K562 (cell line): ENCODE results near the gene SCGB1D1. TPM values are rescaled to one million over a fixed set of nuclear protein-coding genes. Genes with fewer than 3 reads are reported as not detected.
A peak's percentile ranks its signal among the peaks of the same experiment; 100 is the strongest.

Experiments
- ATAC-seq: fragments of 200-7000 bp; cut with Tn5 transposase; 3 replicates; pipeline ENCODE4 v1.9.1; 2020; ENCODE audit warnings: moderate library complexity
- BruUV-seq: library from RNA; stranded (reverse); fragments of 400-500 nt; replicated peaks from 2 replicates; lab custom pipeline; 2021; lab: Mats Ljungman, UMichigan
- CTCF ChIA-PET: fragments of 300-600 bp; formaldehyde crosslinking; extraction: SDS; loops from one replicate; lab custom pipeline; 2021; ENCODE audit warnings: low intra/inter-chr PET ratio; lab: Yijun Ruan, JAX
- POLR2A ChIA-PET: fragments of 300-600, 350-650 bp; sonication (Branson Sonifier 250); formaldehyde crosslinking; extraction: SDS; loops from one replicate; lab custom pipeline; 2021; ENCODE audit warnings: antibody characterized with exemption, inconsistent platforms; lab: Yijun Ruan, JAX
- DNase-seq, 4 experiments: peaks; one replicate each; pipeline versions ENCODE4 v3.0.0 to v3.0.0-alpha.2; 2011 to 2018; ENCODE audit warnings: low spot score in 3 of 4, mixed read lengths in 3 of 4; ENCODE audit errors: extremely low read depth in 1 of 4
- FAIRE-seq: peaks from 2 replicates; lab custom pipeline; 2011; peaks lifted over from hg19 to GRCh38; lab: Jason Lieb, UNC
- H2AFZ ChIP-seq: 2 replicates; pipeline ENCODE4 v1.6.0; 2011; ENCODE audit warnings: low read depth, low read length, control low read depth, inconsistent platforms
- H3K27ac ChIP-seq: fragments of 200-600 bp; 3 replicates; pipeline ENCODE4 v1.8.0; 2011; ENCODE audit warnings: low read depth, mild to moderate bottlenecking, control low read depth, inconsistent platforms, low read length, moderate library complexity, mixed read lengths; ENCODE audit errors: extremely low read depth
- H3K27me3 ChIP-seq, 2 experiments: fragments of 300-600 bp in 1 of 2; 2 replicates in 1 of 2; 3 replicates in 1 of 2; pipeline versions ENCODE4 v1.6.0 to v1.8.0; 2011; ENCODE audit warnings: inconsistent platforms in 2 of 2, low read length in 2 of 2, mild to moderate bottlenecking in 1 of 2, mixed read lengths in 1 of 2, moderate library complexity in 1 of 2; ENCODE audit not compliant: control insufficient read depth in 2 of 2, insufficient read depth in 2 of 2
- H3K36me3 ChIP-seq: fragments of 300-600 bp; 3 replicates; pipeline ENCODE4 v1.8.0; 2011; ENCODE audit warnings: mild to moderate bottlenecking, low read length, inconsistent platforms; ENCODE audit not compliant: control insufficient read depth, insufficient read depth
- H3K4me1 ChIP-seq, 2 experiments: fragments of 200-600 bp in 1 of 2; replicated peaks in 1 of 2; 2 replicates in 1 of 2; 3 replicates in 1 of 2; pipeline versions ENCODE4 v1.5.1 to v1.8.0; 2011; ENCODE audit warnings: inconsistent platforms in 2 of 2, low read length in 2 of 2, mild to moderate bottlenecking in 1 of 2, mixed read lengths in 1 of 2, moderate library complexity in 1 of 2; ENCODE audit not compliant: control insufficient read depth in 2 of 2, insufficient read depth in 2 of 2
- H3K4me2 ChIP-seq: 2 replicates; pipeline ENCODE4 v1.6.1; 2011; ENCODE audit warnings: low read length, control low read depth, inconsistent platforms, mixed read lengths; ENCODE audit not compliant: insufficient read depth
- H3K4me3 ChIP-seq: fragments of 200-600 bp; sonication (generic), shearing (Covaris generic); 2 replicates; pipeline ENCODE4 v1.5.1; 2016; ENCODE audit warnings: control low read depth, inconsistent platforms
- H3K79me2 ChIP-seq: fragments of 200-600 bp; 3 replicates; pipeline ENCODE4 v1.8.0; 2011; ENCODE audit warnings: low read length, inconsistent platforms; ENCODE audit not compliant: control insufficient read depth, insufficient read depth
- H3K9ac ChIP-seq, 2 experiments: 2 replicates each; pipeline versions ENCODE4 v1.6.0 to v1.6.1; 2011; ENCODE audit warnings: low read depth in 2 of 2, low read length in 2 of 2, control low read depth in 1 of 2, inconsistent platforms in 1 of 2, mild to moderate bottlenecking in 1 of 2, mixed read lengths in 1 of 2; ENCODE audit not compliant: insufficient read depth in 1 of 2
- H3K9me1 ChIP-seq: one replicate; pipeline ENCODE4 v1.6.0; 2011; ENCODE audit warnings: inconsistent platforms, mild to moderate bottlenecking, low read length, moderate library complexity; ENCODE audit not compliant: control insufficient read depth, insufficient read depth
- H3K9me3 ChIP-seq: replicated peaks from 2 replicates; pipeline ENCODE4 v1.5.1; 2011; ENCODE audit warnings: low read depth, low read length, inconsistent platforms; ENCODE audit not compliant: control insufficient read depth, insufficient read depth
- H4K20me1 ChIP-seq: replicated peaks from 2 replicates; pipeline ENCODE4 v1.6.1; 2011; ENCODE audit warnings: low read length, inconsistent platforms, mixed read lengths; ENCODE audit not compliant: control insufficient read depth, insufficient read depth
- BRD4 ChIP-seq: fragments of 200-600 bp; sonication (generic); IDR thresholded peaks from 2 replicates; pipeline ENCODE4 v1.6.1; 2017; ENCODE audit warnings: inconsistent platforms
- GTF2F1 ChIP-seq: IDR thresholded peaks from 2 replicates; pipeline ENCODE4 v1.6.1; 2011; ENCODE audit warnings: low read depth, low read length, improper control_type of control experiment
- HIVEP1 ChIP-seq: fragments of 250-450 bp; sonication (Bioruptor Pico); IDR thresholded peaks from 2 replicates; pipeline ENCODE4 v1.4.0; 2020; ENCODE audit warnings: mild to moderate bottlenecking
- PHTF2 ChIP-seq: fragments of 250-450 bp; sonication (Bioruptor Pico); IDR thresholded peaks from 2 replicates; pipeline ENCODE4 v1.5.0; 2021; ENCODE audit warnings: mild to moderate bottlenecking
- RAD21 ChIP-seq, 2 experiments: fragments of 250-450 bp in 1 of 2; fragments of 450-650 bp in 1 of 2; sonication (Bioruptor Pico) in 1 of 2; formaldehyde crosslinking in 1 of 2; IDR thresholded peaks in 1 of 2; conservative IDR thresholded peaks in 1 of 2; 2 replicates each; pipeline versions ENCODE4 v1.4.0 to v1.8.0; 2020 to 2022; ENCODE audit warnings: mild to moderate bottlenecking in 2 of 2, moderate library complexity in 1 of 2
- ZBTB17 ChIP-seq: fragments of 450-650 bp; formaldehyde crosslinking; IDR thresholded peaks from 2 replicates; pipeline ENCODE4 v1.4.0; 2020; ENCODE audit warnings: mild to moderate bottlenecking
- ZNF347 ChIP-seq: fragments of 450-650 bp; formaldehyde crosslinking; IDR thresholded peaks from 2 replicates; pipeline ENCODE4 v1.4.0; 2020; ENCODE audit warnings: low read depth, mild to moderate bottlenecking, moderate library complexity
- ZNF444 ChIP-seq: fragments of 250-450 bp; sonication (Bioruptor Pico); IDR thresholded peaks from 2 replicates; pipeline ENCODE4 v1.4.0; 2020; ENCODE audit warnings: mild to moderate bottlenecking, moderate library complexity
- ZNF551 ChIP-seq: fragments of 250-450 bp; sonication (Bioruptor Pico); IDR thresholded peaks from 2 replicates; pipeline ENCODE4 v1.5.0; 2021; ENCODE audit warnings: mild to moderate bottlenecking, moderate library complexity
- WGBS: fragments of 100-300 bp; shearing (Covaris generic); methylation state at CpG from one replicate; pipeline ENCODE4 v1.1.6; 2016; ENCODE audit warnings: low coverage, mixed read lengths; ENCODE audit not compliant: insufficient coverage; ENCODE audit errors: missing lambda C conversion rate; 5-methylcytosine and 5-hydroxymethylcytosine counted together
- in situ Hi-C: fragments of 300-500 bp; cut with MboI; formaldehyde crosslinking; loops from 4 replicates; pipeline ENCODE4 v1.15.0; 2018; ENCODE audit warnings: inconsistent platforms, mixed read lengths
- intact Hi-C: fragments of 100-400 bp; cut with micrococcal nuclease; formaldehyde crosslinking; loops from 2 replicates; pipeline ENCODE4 v1.14.2; 2022
- polyA plus RNA-seq, 8 experiments: library from polyadenylated mRNA; depleted of rRNA in 4 of 8; stranded (reverse) in 5 of 8; unstranded in 3 of 8; fragments of >200 nt; fragmentation: Nextera tagmentation in 2 of 8; fragmentation: Illumina TruSeq in 1 of 8; extraction: Ambion mirVana in 2 of 8; extraction: Trizol in 1 of 8; gene quantifications; 2 replicates each; pipeline versions ENCODE4 v1.2.1 to v1.2.3, GENCODE V29; 2011 to 2014; ENCODE audit warnings: inconsistent platforms in 1 of 8, missing spikeins in 1 of 8
- total RNA-seq, 7 experiments: library from RNA; depleted of rRNA in 6 of 7; stranded (reverse); fragments of >200 nt in 6 of 7; fragmentation: Illumina TruSeq in 2 of 7; extraction: Trizol in 2 of 7; gene quantifications; 2 replicates each; pipeline versions ENCODE4 v1.2.1 to v1.2.3, GENCODE V29; 2011 to 2021; ENCODE audit warnings: low replicate concordance in 1 of 7
- TF ChIP-seq, protein P1 (sequence below): sonication (generic); formaldehyde crosslinking; IDR thresholded peaks from 2 replicates; pipeline ENCODE4 v1.8.0; 2022; ENCODE audit warnings: missing genetic modification reagents, mild to moderate bottlenecking, borderline replicate concordance
- TF ChIP-seq, protein P2 (sequence below), 2 experiments: fragments of 200-800 bp in 1 of 2; sonication (Bioruptor generic) in 1 of 2; sonication (generic) in 1 of 2; formaldehyde crosslinking in 1 of 2; IDR thresholded peaks in 1 of 2; conservative IDR thresholded peaks in 1 of 2; 2 replicates each; pipeline versions ENCODE4 v1.5.0 to v1.6.1; 2016 to 2020; ENCODE audit warnings: missing compliant biosample characterization in 1 of 2, missing genetic modification characterization in 1 of 2, missing genetic modification reagents in 1 of 2
- TF ChIP-seq, protein P3 (sequence below): fragments of 450-650 bp; formaldehyde crosslinking; IDR thresholded peaks from 2 replicates; pipeline ENCODE4 v1.4.0; 2020; ENCODE audit warnings: mild to moderate bottlenecking, mixed read lengths
- TF ChIP-seq, protein P4 (sequence below): fragments of 450-650 bp; IDR thresholded peaks from 2 replicates; pipeline ENCODE4 v1.6.1; 2018; ENCODE audit not compliant: partially characterized antibody

The SCGB1D1 gene
- total and polyA plus RNA-seq, 9 of the 15 experiments (the other 6 are each of a cell fraction or from before 2014, with no cell fraction given): not detected

DNA sequence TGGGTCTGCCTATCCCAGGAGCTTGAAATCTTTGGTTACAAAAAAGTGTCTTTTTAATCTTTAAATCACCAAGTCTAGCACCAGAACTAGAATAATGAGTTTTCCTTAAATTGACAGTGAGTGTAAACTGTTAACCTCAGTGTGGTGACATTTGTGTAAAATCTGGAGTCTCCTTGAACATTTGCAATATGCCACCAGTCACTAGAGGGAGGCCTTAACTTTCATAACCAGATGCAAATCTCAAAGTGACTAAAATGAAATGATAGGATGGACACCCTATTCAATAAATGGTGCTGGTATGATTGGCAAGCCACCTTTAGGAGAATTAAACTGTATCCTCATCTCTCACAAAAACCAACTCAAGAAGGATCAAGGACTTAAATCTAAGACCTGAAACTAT lies 43.7 kb downstream of the SCGB1D1 start (continued):
- TF ChIP-seq, protein P1, sequence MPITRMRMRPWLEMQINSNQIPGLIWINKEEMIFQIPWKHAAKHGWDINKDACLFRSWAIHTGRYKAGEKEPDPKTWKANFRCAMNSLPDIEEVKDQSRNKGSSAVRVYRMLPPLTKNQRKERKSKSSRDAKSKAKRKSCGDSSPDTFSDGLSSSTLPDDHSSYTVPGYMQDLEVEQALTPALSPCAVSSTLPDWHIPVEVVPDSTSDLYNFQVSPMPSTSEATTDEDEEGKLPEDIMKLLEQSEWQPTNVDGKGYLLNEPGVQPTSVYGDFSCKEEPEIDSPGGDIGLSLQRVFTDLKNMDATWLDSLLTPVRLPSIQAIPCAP (CRISPR knock-in tag): no peak
- no peak for TF ChIP-seq ZNF444 (CRISPR knock-in tag)
- TF ChIP-seq, protein P2, sequence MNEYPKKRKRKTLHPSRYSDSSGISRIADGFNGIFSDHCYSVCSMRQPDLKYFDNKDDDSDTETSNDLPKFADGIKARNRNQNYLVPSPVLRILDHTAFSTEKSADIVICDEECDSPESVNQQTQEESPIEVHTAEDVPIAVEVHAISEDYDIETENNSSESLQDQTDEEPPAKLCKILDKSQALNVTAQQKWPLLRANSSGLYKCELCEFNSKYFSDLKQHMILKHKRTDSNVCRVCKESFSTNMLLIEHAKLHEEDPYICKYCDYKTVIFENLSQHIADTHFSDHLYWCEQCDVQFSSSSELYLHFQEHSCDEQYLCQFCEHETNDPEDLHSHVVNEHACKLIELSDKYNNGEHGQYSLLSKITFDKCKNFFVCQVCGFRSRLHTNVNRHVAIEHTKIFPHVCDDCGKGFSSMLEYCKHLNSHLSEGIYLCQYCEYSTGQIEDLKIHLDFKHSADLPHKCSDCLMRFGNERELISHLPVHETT (CRISPR knock-in tag; conservative IDR thresholded peaks at IDR 0.05 in 1 of 2, IDR thresholded peaks at IDR 0.05 in 1 of 2): no peak
- TF ChIP-seq ZNF347 (CRISPR knock-in tag): no peak
- TF ChIP-seq RAD21 (CRISPR knock-in tag; conservative IDR thresholded peaks at IDR 0.05 in 1 of 2, IDR thresholded peaks at IDR 0.05 in 1 of 2): peak in 1 of 2 experiments; percentile 53; a peak in 3 of 4 replicates
- no peak for TF ChIP-seq BRD4

DNA sequence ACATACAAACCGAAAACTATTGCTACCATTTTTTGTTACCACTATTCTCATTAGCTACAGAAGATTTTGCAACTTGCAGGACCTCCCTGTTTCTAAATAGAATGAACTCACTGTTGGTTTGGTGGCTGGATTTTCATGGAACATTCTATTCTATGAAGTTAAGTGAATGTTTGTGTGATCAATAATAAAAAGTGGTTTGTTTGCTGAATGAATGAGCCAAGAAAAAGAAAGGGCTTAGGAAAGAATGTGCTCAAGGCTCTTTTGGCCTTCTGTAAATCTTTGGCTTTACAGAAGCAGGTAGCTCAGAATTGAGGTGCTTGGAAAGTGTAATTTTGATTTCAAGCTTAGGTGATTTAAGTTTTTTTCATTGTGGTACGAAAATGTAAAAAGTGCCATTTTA lies 46.2 kb downstream of the SCGB1D1 start:
- Histone ChIP-seq H3K4me3 (no peak overlapping the region), H3K9me1 (no peaks in the 10 kb centered on the region), H3K9me3 (no peaks in the 10 kb centered on the region), H3K4me2 (no peak overlapping the region), H3K9ac (no peak overlapping the region), H3K27me3 (peaks cover 0 to 14% of the 10 kb centered on the region in 2 experiments; a peak in 1 of 5 replicates), H2AFZ (no peak overlapping the region), H3K27ac (no peak overlapping the region), H3K4me1 (no peaks in the 10 kb centered on the region), H3K36me3 (no peaks in the 10 kb centered on the region), H4K20me1 (no peaks in the 10 kb centered on the region), H3K79me2 (no peaks in the 10 kb centered on the region)
- in situ Hi-C loops (no loop called here), intact Hi-C loops (no loop called here)
- no peak for ATAC-seq
- POLR2A ChIA-PET: interaction anchor here (0.5 kb wide), 1 partner anchor 70 kb away, joined by 3 read pairs; no protein-coding TSS in a partner anchor
- DNase-seq: no peak
- no TSS peak for BruUV-seq
- FAIRE-seq: no peak
- CTCF ChIA-PET: no interaction called here
- WGBS: 3% methylated on average over 2 of the region's 2 CpGs
- TF ChIP-seq HIVEP1: no peak
- TF ChIP-seq, protein P3, sequence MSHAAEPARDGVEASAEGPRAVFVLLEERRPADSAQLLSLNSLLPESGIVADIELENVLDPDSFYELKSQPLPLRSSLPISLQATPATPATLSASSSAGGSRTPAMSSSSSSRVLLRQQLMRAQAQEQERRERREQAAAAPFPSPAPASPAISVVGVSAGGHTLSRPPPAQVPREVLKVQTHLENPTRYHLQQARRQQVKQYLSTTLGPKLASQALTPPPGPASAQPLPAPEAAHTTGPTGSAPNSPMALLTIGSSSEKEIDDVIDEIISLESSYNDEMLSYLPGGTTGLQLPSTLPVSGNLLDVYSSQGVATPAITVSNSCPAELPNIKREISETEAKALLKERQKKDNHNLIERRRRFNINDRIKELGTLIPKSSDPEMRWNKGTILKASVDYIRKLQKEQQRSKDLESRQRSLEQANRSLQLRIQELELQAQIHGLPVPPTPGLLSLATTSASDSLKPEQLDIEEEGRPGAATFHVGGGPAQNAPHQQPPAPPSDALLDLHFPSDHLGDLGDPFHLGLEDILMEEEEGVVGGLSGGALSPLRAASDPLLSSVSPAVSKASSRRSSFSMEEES (CRISPR knock-in tag): no peak
- TF ChIP-seq ZBTB17 (CRISPR knock-in tag): no peak
- no peak for TF ChIP-seq GTF2F1
- TF ChIP-seq ZNF551: no peak
- no peak for TF ChIP-seq PHTF2 (CRISPR knock-in tag)
- TF ChIP-seq, protein P4, sequence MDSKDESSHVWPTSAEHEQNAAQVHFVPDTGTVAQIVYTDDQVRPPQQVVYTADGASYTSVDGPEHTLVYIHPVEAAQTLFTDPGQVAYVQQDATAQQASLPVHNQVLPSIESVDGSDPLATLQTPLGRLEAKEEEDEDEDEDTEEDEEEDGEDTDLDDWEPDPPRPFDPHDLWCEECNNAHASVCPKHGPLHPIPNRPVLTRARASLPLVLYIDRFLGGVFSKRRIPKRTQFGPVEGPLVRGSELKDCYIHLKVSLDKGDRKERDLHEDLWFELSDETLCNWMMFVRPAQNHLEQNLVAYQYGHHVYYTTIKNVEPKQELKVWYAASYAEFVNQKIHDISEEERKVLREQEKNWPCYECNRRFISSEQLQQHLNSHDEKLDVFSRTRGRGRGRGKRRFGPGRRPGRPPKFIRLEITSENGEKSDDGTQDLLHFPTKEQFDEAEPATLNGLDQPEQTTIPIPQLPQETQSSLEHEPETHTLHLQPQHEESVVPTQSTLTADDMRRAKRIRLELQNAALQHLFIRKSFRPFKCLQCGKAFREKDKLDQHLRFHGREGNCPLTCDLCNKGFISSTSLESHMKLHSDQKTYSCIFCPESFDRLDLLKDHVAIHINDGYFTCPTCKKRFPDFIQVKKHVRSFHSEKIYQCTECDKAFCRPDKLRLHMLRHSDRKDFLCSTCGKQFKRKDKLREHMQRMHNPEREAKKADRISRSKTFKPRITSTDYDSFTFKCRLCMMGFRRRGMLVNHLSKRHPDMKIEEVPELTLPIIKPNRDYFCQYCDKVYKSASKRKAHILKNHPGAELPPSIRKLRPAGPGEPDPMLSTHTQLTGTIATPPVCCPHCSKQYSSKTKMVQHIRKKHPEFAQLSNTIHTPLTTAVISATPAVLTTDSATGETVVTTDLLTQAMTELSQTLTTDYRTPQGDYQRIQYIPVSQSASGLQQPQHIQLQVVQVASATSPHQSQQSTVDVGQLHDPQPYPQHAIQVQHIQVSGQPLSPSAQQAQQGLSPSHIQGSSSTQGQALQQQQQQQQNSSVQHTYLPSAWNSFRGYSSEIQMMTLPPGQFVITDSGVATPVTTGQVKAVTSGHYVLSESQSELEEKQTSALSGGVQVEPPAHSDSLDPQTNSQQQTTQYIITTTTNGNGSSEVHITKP: no peak
